Osteocyte (in vitro differentiated cells): ENCODE measurements around the gene HDGFL3. TPM values are rescaled to one million over a fixed set of nuclear protein-coding genes. Genes with fewer than 3 reads are reported as not detected.

ENCODE experiments used
- DNase-seq: peaks from one replicate; pipeline ENCODE4 v3.0.0; 2021; ENCODE audit warnings: mixed read lengths; ENCODE audit not compliant: unreplicated experiment; ENCODE audit errors: extremely low spot score
- H3K27ac Mint-ChIP-seq: one replicate; pipeline ENCODE4 v1.8.0; 2021; ENCODE audit warnings: mild to moderate bottlenecking, mixed read lengths; ENCODE audit not compliant: unreplicated experiment
- H3K27me3 Mint-ChIP-seq: one replicate; pipeline ENCODE4 v1.8.0; 2021; ENCODE audit warnings: mixed read lengths; ENCODE audit not compliant: unreplicated experiment
- H3K36me3 Mint-ChIP-seq: one replicate; pipeline ENCODE4 v1.8.0; 2021; ENCODE audit warnings: mixed read lengths; ENCODE audit not compliant: unreplicated experiment
- H3K4me1 Mint-ChIP-seq: one replicate; pipeline ENCODE4 v1.8.0; 2021; ENCODE audit warnings: mixed read lengths; ENCODE audit not compliant: unreplicated experiment
- H3K4me3 Mint-ChIP-seq: one replicate; pipeline ENCODE4 v1.8.0; 2021; ENCODE audit warnings: mild to moderate bottlenecking, moderate library complexity, mixed read lengths; ENCODE audit not compliant: unreplicated experiment
- H3K9me3 Mint-ChIP-seq: one replicate; pipeline ENCODE4 v1.8.0; 2021; ENCODE audit warnings: mixed read lengths; ENCODE audit not compliant: unreplicated experiment
- CTCF ChIP-seq: fragments of 200-600 bp; sonication (generic); IDR thresholded peaks from 2 replicates; pipeline ENCODE4 v1.5.0; 2021; ENCODE audit warnings: antibody characterized with exemption, mild to moderate bottlenecking, moderate library complexity
- total RNA-seq: library from RNA; stranded (reverse); gene quantifications from 2 replicates; pipeline ENCODE4 v1.2.1, GENCODE V29; 2021

HDGFL3 gene
- total RNA-seq, 1 donor from 2014 or later = 93.6 TPM

GRCh38 chr15:83204697-83205096, 2.9 kb downstream of the HDGFL3 start:
- H3K4me3 Mint-ChIP-seq = peak overlapping the region; percentile 24
- no peak for TF ChIP-seq CTCF

DNA sequence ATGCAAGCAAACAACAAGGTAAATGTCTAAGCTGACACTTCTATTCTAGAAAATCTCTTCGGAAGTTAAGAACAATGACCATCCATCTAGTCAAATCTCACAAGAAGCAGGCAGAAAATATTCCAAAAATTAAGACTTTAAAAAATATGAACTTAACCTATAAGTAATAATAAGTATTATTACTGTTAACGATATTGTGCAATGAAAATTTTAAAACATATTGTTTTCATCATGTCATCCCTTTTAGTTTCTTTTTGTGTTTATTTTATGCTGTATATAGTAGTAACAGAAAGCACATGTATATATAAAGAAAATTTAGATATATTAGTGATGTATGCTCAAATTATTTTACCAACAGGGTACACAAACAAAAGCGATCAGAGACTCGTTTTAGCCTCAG, 4.1 kb downstream of the HDGFL3 start:
- no peak overlapping the region for H3K4me3 Mint-ChIP-seq
- no peaks in the 10 kb centered on the region for H3K27me3 Mint-ChIP-seq
- H3K27ac Mint-ChIP-seq = no peak overlapping the region
- H3K4me1 Mint-ChIP-seq = peaks cover 59% of the 10 kb centered on the region
- H3K36me3 Mint-ChIP-seq = no peaks in the 10 kb centered on the region
- no peak for TF ChIP-seq CTCF
- no peak for DNase-seq
- no peaks in the 10 kb centered on the region for H3K9me3 Mint-ChIP-seq

More at GRCh38 chr15:83204697-83205096, 2.9 kb downstream of the HDGFL3 start:
- no peaks in the 10 kb centered on the region for H3K36me3 Mint-ChIP-seq
- H3K4me1 Mint-ChIP-seq = peaks cover 52% of the 10 kb centered on the region
- no peak for DNase-seq
- H3K9me3 Mint-ChIP-seq = no peaks in the 10 kb centered on the region
- H3K27me3 Mint-ChIP-seq = no peaks in the 10 kb centered on the region
- H3K27ac Mint-ChIP-seq = no peak overlapping the region

DNA sequence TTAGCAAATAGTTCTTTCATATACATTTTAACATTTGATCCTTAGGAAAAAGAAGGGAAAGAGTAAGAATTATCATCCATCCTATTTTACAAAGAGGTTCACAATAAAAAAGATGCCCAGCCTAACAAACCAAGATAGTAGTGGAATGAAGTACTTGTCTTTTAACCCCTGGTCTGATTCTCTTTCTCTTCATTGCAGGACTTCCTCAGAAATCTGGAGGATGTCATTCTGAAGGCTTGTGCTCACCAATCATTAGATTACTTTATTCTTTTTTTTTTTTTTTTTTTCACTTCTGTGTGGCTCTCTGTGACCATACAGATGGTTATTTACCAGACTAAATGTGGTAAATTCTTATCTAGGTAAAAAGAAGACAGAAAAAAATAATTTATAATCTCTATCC, 7.0 kb downstream of the HDGFL3 start:
- no peak for TF ChIP-seq CTCF
- Mint-ChIP-seq H3K9me3 (no peaks in the 10 kb centered on the region), H3K4me3 (no peak overlapping the region), H3K4me1 (peaks cover 57% of the 10 kb centered on the region), H3K27me3 (no peaks in the 10 kb centered on the region), H3K36me3 (no peaks in the 10 kb centered on the region), H3K27ac (no peak overlapping the region)
- no peak for DNase-seq

DNA sequence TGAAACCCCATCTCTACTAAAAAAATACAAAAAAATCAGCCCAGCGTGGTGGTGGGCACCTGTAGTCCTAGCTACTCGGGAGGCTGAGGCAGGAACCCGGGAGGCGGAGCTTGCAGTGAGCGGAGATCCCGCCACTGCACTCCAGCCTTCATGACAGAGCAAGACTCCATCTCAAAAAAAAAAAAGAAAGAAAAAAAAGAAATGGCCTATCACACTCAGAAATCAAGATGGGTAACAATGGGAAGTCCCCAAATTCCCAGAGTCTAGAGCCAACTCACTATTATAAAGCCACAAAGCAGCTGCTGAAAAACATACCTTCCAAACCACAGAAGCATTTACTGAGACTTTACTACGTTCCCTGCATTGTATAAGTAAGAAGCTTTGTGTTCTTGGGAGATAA, 7.5 kb downstream of the HDGFL3 start:
- H3K36me3 Mint-ChIP-seq = no peaks in the 10 kb centered on the region
- no peak for DNase-seq
- H3K27me3 Mint-ChIP-seq = no peaks in the 10 kb centered on the region
- no peak overlapping the region for H3K27ac Mint-ChIP-seq
- no peak for TF ChIP-seq CTCF
- peaks cover 53% of the 10 kb centered on the region for H3K4me1 Mint-ChIP-seq
- H3K9me3 Mint-ChIP-seq = no peaks in the 10 kb centered on the region
- no peak overlapping the region for H3K4me3 Mint-ChIP-seq

DNA sequence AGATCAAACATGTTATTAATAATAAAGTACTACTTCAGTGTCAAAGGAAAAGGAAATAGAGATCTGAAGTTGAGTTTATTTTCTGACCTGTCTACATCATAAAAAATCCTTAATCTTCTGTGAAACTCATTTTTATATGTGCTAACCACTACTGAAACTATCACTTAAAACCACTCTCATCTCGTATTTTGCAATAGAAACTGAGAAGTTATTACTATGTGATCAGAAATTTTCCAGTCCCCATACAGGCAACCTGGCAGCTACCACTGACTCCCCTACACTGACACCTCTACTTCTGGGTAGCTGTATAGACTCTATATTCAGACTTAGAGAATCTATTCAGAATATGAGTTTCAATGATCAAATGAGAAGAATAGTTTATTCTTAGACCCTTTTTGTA, 8.3 kb downstream of the HDGFL3 start:
- no peak for DNase-seq
- Mint-ChIP-seq H3K36me3 (no peaks in the 10 kb centered on the region), H3K4me3 (no peak overlapping the region), H3K27ac (no peak overlapping the region), H3K4me1 (peaks cover 46% of the 10 kb centered on the region), H3K9me3 (no peaks in the 10 kb centered on the region), H3K27me3 (no peaks in the 10 kb centered on the region)
- no peak for TF ChIP-seq CTCF
